DMS79 treated with DMSO at 0.1 percent for 48 hours (cell line): Measurements from ENCODE around the gene RPS27L.
"Not testable (repeated sequence)": the region's sequence is repeated elsewhere in the genome, so short reads cannot be mapped to it uniquely, and the experiment has no call there.

Source experiments
- DNase-seq: peaks from one replicate; lab custom pipeline; 2025; lab: John Stamatoyannopoulos, UW

RPS27L gene

DNA sequence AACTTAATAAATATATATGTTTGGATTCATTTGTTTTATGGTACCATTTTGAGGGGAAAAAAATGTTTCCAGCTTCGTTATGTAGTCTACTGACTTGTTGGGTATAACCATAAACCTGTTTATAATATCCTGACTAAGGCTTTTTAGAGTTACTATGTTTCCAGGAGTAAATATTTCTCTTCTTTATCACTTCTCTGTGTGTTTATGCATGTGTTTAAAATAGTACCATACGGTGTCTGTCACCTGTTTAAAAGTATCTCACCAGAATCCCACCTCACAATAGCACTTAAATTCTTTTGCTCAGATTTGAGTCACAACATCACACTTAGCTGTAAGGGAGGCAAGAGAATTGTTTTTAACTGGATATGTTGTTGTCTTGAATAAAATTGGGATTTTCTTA, 20.5 kb downstream of the RPS27L start:
- no peak for DNase-seq

DNA sequence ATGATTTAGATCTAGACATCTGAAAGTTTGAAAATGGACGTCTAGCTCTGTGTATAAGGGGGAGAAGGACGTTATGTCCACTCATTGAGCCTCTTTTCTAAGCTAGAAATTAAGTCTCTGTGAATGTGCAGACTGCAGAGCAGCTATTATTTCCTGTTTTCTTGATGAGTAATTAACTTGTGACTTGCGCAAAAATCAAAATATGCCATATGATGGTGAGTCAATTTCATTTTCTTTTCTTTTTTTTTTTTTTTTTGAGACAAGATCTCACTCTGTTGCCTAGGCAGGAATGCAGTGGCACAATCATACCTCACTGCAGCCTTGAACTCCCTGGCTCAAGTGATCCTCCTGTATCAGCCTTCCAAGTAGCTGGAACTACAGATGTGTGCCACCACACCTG, 21.5 kb downstream of the RPS27L start:
- no peak for DNase-seq

DNA sequence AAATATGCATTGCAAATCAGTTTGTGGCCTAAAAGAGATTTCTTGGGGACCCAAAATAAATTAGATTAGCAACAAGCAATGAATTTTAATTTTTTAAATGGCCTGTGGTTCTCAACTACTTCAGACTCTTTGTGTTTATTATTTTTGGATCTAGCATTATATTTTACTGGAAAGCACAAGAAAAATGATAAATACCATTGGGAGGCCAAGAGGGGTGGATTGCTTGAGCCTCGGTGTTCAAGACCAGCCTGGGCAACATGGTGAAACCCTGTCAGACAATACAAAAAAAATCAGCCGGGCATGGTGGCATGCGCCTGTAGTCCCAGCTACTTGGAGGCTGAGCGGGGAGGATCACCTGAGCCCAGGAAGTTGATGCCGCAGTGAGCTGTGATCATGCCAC, 22.0 kb downstream of the RPS27L start:
- DNase-seq: no peak

DNA sequence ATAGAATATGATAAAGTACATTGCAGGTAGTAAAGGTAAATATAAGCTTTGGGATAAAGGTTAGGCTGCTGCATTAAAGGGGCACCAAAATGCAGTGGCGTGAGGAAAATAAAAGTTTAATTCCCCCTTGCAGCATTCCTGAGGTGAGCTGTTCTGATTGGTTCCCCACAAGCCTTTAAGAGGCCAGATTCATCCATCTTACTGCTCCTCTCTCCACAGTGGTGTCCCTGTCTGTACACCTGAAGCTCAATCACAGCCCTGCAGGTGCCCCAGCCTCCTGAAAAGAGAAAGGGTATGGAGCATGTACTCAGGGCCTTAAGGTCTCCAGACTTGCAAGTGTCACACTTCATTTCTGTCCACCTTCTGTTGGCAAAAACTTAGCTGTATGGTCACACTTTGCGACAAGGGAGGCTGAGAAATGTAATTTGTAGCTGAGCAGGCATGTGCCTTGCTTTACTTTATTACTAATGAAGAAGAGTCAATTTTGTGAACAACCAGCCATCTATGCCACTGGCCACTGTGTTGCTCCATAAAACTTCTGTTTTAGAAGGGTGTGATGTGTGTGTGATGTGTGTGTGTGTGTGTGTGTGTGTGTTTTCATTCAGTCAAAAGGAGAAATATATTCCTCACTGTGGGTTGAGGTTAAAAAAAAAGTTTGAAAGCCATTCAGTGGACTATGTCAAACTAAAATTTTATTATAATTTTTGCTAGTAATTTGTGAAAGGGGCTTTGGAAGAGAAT, 22.9 kb downstream of the RPS27L start:
- DNase-seq: no peak

DNA sequence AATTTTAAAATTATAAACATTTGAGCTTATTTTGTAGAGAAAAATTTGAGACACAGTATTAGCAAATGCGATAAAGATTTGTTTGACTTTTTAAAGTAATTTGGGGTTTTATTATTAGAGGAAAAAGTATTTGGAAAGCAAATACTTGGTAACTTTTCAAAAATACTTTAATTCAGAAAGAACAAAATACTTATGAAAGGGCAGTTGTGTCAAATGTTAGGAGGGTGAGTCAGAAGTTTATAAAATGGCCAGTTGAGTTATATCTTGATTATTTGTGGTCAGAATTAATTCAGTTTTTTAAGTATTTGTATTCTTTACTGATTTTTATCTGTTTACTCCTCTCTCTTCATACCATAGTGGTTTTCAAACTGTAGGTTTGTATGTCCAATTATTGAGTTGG, 23.5 kb downstream of the RPS27L start:
- DNase-seq: no peak

DNA sequence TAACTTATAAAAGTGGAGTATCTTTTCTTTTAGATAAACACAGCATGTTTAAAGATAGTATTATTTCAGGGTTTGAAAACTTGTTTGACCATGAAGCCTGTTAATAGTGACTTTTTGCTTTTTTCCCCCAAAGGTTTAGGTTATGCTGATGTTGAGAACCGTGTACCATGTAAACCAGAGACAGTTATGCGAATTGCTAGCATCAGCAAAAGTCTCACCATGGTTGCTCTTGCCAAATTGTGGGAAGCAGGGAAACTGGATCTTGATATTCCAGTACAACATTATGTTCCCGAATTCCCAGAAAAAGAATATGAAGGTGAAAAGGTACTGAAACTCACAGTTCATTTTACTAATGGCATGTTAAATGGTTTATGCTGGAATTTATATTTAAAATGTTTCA, 30.6 kb downstream of the RPS27L start:
- DNase-seq: no peak

DNA sequence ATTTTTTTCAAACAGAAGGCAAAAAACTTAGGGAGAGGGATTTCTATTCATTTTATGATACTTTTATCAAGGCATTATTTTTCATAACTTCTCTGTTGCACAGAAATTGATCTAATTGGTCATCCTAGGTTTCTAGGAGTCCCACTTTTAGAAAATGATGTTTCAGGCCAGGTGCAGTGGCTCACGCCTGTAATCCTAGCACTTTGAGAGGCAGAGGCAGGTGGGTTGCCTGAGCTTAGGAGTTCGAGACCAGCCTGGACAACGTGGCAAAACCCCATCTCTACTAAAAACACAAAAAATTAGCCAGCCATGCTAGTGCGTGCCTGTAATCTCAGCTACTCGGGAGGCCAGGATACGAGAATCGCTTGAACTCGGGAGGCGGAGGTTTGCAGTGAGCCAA, 32.8 kb downstream of the RPS27L start:
- no peak for DNase-seq

DNA sequence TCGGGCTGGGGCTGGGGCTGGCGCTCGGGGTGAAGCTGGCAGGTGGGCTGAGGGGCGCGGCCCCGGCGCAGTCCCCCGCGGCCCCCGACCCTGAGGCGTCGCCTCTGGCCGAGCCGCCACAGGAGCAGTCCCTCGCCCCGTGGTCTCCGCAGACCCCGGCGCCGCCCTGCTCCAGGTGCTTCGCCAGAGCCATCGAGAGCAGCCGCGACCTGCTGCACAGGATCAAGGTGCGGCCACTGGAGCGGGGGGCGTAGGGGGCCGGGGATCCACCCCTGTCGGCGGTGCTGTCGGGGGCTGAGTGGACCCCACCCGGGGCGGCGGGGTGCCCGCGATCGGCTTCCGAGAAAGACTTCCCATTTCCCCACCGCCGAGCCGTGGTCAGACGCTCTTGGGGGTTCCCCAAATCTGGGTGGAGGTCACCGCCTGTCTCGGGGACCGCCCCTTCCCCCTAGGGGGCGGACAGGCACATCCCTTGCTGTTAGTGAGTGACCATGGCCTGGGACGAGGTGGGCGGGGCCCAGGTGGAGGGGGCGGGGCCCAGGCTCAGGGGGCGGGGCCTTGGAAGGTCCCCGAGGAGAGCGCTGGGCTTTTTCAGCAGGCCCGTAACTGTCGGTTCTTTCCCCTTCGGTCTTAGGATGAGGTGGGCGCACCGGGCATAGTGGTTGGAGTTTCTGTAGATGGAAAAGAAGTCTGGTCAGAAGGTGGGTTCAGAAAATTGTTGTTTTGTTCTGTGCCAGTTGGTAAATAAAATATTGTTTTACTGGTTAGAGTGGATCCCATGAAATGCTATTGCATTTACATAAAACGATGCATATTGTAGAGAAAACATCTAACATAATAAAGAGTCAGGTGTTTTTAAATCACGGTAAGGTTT, 35.0 kb downstream of the RPS27L start:
- peak; percentile 17 for DNase-seq

DNA sequence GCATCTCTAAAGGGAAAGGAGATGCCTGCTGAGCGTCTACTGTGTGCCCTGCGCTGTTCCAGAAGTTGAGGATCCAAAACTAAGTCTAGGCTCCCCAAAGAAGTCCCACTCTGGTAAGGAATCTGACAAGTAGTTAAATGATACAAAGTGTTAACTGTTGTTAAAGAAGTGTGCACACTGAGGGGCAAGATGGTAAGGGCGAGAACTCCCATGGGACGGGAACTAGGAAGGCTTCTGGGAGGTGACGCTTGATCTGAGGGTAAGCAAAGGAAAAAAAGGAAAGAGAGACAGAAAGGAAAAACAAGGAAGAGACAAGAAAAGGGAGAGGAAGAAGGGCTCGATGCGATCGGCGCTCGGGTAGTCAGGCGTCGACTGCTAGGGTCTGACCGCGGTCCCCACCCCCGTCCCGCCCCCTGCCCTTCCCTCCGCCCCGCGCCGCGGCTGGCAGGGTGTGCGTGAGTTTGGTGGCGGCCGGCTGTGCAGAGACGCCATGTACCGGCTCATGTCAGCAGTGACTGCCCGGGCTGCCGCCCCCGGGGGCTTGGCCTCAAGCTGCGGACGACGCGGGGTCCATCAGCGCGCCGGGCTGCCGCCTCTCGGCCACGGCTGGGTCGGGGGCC, 35.8 kb downstream of the RPS27L start, which contains the start of gene LACTB:
TSS of gene LACTB (plus strand) at position 480 of the 620 bp plus-strand sequence. CDS start at position 491, 11 bp downstream.
- peak; percentile 40 for DNase-seq

DNA sequence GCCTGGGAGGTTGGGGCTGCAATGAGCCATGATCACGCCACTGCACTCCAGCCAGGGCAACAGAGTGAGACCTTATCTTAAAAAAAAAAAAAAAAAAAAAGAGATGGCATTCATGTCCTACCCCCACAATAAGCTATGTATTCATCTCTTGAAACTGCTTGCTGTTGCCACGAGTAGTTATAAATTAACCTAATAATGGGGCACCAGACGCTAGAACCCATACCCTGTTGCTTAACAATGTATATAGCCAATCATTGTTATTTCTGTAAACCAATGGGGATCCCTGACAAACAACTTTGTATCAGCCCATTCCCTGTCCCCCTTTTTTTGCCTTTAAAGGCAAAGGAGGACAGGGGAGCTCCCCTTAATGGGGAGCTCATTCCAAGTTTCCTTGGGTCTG, 38.4 kb downstream of the RPS27L start:
- DNase-seq: no peak

DNA sequence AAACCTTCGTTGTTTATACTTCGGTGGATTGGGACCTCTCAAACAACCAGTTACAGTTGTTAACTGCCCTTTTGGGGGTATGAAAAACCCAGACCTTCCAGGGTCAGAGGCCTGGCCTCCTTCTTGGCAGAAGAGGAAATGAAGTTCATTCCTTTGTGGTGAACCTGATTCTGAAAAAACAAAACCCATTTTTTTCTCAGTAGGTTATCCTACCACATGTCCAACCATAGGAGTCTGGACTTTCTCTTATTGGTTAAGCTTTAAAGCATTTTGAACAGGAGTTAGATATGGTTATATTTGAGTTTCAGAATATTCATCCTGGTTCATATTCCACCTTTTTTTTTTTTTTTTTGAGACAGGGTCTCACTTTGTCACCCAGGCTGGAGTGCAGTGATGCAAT, 42.8 kb downstream of the RPS27L start:
- no peak for DNase-seq

DNA sequence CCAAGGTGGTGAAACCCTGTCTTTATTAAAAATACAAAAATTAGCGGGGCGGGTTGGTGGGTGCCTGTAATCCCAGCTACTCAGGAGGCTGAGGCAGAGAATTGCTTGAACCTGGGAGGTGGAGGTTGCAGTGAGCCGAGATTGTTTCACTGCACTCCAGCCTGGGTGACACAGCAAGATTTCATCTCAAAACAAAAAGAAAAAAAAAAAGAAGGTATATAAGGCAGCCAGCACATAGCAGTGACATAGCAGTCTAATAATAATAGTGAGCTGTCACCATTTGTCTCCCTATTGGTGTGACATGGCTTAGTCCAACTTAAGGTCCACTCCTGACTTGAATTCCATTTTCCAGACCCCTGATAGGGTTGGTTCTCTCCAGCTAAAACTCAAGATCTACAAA, 44.4 kb downstream of the RPS27L start:
- no peak for DNase-seq

DNA sequence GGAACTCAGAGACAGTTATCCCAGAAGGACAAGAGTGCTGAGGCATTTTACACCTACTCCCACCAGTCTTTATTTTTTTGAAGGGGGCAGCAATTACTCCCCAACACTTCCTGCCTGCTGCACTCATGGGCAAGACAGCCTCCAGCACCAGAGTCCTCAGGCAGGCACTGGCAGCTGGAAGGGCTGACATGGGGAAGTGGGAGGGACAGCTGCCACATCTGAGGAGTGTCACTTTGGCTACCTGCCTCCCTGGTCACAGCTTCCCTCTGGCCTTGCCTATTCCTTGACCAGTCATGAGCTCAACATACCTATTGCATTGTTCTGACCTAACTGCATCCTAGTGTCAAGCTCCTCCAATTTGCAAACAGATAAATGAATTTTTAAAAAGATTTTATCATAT, 45.8 kb downstream of the RPS27L start:
- no peak for DNase-seq

DNA sequence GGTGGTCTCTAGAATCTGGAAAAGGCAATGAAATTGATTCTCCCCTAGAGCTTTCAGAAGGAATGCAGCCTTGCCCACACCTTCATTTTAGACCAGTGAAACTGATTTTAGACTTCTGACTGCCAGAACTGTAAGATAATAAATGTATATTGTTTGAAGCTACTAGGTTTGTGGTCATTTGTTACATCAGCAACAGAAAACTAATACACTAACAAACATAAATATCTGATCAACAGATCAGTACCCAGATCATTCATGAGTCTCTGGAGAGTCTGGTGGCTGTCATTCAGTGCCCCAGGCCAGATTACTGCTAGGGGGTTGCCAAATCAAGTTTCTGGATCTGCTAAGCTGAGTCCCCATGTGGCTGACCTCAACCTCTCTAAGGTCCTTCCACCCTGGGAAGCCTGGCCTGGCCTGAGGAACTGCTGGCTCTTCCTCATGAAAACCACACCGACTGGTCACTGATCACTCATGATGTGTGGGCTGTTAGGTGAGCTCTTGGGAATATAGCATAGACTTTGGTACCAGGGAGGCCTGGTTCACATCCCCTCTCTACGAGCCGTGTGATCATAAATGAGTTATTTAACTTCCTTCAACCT, 46.8 kb downstream of the RPS27L start:
- DNase-seq: no peak

DNA sequence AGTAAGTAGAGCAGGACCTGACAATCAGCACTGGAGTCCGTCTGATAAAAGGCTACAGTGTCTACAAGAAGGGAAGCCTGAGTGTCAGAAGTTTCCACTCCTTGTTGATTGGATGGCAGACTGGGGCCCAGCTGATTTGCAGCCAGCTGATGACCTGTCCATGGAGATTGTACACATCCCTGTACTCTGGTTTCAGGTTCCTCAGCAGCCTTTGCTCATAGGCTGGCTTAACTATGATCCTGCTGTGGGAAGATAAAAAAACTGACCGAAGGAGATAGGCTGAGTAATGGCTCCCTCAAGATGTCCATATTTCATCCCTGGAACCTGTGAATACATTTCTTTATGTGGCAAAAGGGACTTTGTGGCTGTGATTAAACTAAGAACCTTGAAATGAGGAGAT, 47.4 kb downstream of the RPS27L start:
- DNase-seq: no peak

DNA sequence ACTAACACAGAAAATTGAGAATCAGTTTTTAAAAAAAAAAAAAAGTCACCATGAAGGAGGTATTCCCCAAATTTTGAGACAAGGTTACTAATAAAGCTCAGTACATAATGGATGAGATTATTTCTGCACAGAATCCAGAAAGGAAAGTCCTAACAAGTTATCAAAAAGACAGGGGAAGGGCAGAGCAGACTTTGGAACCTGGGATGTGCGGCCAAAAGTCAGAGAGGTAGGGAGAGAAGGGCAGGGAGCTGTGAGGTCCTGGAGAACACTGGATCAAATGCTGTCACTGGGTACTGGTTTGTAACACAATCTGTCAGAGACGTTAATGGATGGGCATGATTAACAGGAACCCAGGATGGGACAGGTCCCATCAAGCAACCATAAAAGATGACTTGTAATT, 47.8 kb downstream of the RPS27L start:
- DNase-seq: no peak

DNA sequence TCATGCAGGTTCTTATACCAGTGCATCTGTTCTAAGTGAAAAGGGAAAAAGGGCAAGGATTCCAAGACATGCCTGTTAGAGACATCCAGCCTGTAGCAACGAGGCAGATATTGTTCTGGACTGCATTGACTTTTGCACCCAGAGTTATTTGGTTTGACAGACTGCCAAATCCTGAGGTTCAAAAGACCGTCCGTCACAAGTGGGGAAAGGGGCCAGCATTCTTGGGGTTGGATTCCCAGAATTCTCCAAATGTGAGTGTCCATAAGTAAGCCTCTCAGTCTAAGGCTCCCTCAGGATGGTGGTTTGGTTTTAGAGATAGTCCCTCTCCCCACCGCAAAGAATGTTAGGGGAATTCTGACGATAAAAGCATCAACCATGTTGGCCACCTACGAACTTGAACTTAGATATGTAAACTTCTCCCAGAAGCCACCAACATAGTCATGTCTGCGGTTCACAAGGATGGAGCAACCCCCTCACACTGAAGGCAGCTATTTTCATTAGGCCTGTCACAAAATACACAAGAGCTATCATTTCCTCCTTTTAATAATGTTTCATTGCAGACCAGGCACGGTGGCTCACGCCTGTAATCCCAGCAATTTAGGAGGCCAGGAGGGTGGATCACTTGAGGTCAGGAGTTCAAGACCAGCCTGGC, 49.3 kb downstream of the RPS27L start:
- no peak for DNase-seq

DNA sequence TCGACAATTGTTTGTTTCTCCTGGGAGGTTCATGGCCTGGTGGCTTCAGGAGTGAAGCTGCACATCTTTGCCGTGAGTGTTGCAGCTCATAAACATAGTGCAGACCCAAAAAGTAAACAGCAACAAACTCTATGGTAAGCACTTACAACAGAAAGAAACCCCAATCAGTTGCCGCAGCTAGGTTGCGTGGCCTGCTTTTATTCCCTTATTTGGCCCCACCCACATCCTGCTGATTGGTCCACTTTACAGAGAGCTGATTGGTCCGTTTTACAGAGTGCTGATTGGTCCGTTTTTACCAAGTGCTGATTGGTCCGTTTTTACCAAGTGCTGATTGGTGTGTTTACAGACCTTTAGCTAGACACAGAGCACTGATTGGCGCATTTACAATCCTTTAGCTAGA, 51.9 kb downstream of the RPS27L start:
- not testable (repeated sequence) for DNase-seq

DNA sequence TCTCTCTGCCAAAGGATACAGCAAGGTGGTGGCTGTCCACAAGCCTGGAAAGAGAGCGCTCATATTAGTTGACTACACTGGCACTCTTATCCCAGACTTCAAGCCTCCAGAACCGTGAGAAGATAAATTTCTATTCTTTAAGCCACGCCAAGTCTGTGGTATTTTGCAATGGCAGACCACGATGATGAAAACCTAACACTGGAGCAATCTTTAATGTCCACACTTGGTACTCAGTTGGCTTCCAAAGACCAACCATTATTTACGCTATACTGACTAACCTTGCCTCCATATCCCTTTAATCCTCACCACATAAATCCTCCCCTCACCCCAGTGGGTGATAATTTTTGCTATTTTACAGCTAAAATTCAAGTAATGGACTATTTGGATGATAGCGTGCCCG, 52.5 kb downstream of the RPS27L start:
- DNase-seq: no peak

DNA sequence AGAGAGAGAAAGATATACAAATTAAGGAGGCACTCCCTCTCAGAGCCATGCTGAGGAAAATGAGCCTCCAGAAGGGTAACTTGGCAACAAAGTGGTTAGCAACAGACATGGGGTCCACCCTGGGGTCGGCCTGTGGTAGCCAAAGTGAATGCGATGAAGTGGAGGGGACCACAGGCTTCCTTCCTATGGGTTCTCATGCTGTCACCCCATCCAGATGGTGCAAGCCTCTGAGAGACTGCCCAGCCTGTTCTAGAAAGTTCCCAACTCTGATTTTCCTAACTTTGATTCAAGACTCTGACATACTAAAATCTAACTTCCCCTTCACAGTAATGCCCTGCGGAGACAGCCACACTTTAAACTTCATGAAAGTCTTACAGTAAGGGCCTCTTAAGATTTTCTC, 53.9 kb downstream of the RPS27L start:
- DNase-seq: no peak

DNA sequence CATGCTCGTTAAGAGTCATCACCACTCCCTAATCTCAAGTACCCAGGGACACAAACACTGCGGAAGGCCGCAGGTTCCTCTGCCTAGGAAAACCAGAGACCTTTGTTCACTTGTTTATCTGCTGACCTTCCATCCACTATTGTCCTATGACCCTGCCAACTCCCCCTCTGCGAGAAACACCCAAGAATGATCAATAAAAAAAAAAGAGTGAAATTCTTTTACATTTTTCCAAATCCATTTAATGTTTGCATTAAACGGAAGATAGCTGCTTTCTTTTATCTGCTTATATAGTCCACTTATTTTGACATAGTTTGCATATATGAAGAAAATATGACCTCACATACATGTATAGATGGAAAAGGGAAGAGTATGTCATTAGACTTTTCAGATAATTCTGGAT, 57.7 kb downstream of the RPS27L start:
- DNase-seq: not testable (repeated sequence)

DNA sequence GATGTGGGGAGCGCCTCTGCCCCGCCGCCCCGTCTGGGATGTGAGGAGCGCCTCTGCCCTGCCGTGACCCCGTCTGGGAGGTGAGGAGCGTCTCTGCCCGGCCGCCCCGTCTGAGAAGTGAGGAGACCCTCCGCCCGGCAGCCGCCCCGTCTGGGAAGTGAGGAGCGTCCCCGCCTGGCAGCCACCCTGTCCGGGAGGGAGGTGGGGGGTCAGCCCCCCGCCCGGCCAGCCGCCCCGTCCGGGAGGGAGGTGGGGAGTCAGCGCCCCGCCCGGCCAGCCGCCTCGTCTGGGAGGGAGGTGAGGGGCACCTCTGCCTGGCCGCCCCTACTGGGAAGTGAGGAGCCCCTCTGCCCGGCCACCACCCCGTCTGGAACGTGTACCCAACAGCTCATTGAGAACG, 58.4 kb downstream of the RPS27L start:
- not testable (repeated sequence) for DNase-seq
